ENCODE results near the gene NFIX.

Gene NFIX

GRCh38 chr19:13115936-13116281 lies 120.6 kb downstream of the NFIX start:
- Histone ChIP-seq H3K36me3 (ENCODE audit: insufficient read depth, low read length) (peaks cover 41% of the 10 kb centered on the region), H4K20me1 (ENCODE audit: insufficient read depth, low read length) (peaks cover 22% of the 10 kb centered on the region), H3K27me3 (ENCODE audit: insufficient read depth, low read length, poor library complexity) (no peaks in the 10 kb centered on the region), H3K79me2 (ENCODE audit: insufficient read depth, low read length) (peaks cover 49% of the 10 kb centered on the region), H3K9ac (ENCODE audit: low read depth, low read length) (peak overlapping the region; percentile 59), H3K9me3 (ENCODE audit: insufficient read depth, low read length, severe bottlenecking) (no peaks in the 10 kb centered on the region), H3K27ac (ENCODE audit: low read length) (peak overlapping the region; percentile 54), H3K4me3 (ENCODE audit: low read depth in 1 of 2, low read length in 2 of 2) (peak overlapping the region; percentile 58 to 72), H3K4me2 (ENCODE audit: insufficient read depth, low read length) (peak overlapping the region; percentile 95), H2AFZ (ENCODE audit: low read depth, low read length) (peak overlapping the region; percentile 75), H3K4me1 (ENCODE audit: insufficient read depth, low read length) (peaks cover 50% of the 10 kb centered on the region)
- DNase-seq: no peak
- no peak for ATAC-seq (ENCODE audit: insufficient read depth, low read depth)
- TF ChIP-seq EZH2 (IDR thresholded peaks at IDR 0.05; ENCODE audit: borderline replicate concordance, low read depth, low read length, severe bottlenecking): no peak
- TF ChIP-seq CTCF (IDR thresholded peaks at IDR 0.05; ENCODE audit: borderline replicate concordance, extremely low read depth, low read length, poor library complexity, severe bottlenecking): no peak

- H3K9ac ChIP-seq (ENCODE audit: low read depth, low read length): peak within 1 kb of the TSS; percentile 59
- H2AFZ ChIP-seq (ENCODE audit: low read depth, low read length): peak within 1 kb of the TSS; percentile 75
- peak within 1 kb of the TSS; percentile 55 for H3K27ac ChIP-seq (ENCODE audit: low read length)
- peak within 1 kb of the TSS; percentile 58 to 72 for H3K4me3 ChIP-seq (ENCODE audit: low read depth in 1 of 2, low read length in 2 of 2)
- peaks cover 28% of the 10 kb centered on the region for H4K20me1 ChIP-seq (ENCODE audit: insufficient read depth, low read length)
- H3K27me3 ChIP-seq (ENCODE audit: insufficient read depth, low read length, poor library complexity): no peaks in the 10 kb centered on the region
- no peaks in the 10 kb centered on the region for H3K9me3 ChIP-seq (ENCODE audit: insufficient read depth, low read length, severe bottlenecking)
- peaks cover 47% of the 10 kb centered on the region for H3K36me3 ChIP-seq (ENCODE audit: insufficient read depth, low read length)
- peaks cover 51% of the 10 kb centered on the region for H3K4me1 ChIP-seq (ENCODE audit: insufficient read depth, low read length)
- TF ChIP-seq EZH2 (IDR thresholded peaks at IDR 0.05; ENCODE audit: borderline replicate concordance, low read depth, low read length, severe bottlenecking) (no peak), CTCF (IDR thresholded peaks at IDR 0.05; ENCODE audit: borderline replicate concordance, extremely low read depth, low read length, poor library complexity, severe bottlenecking) (no peak)
- peak; percentile 70 for ATAC-seq (ENCODE audit: insufficient read depth, low read depth)
- peaks cover 55% of the 10 kb centered on the region for H3K79me2 ChIP-seq (ENCODE audit: insufficient read depth, low read length)
- H3K4me2 ChIP-seq (ENCODE audit: insufficient read depth, low read length): peak within 1 kb of the TSS; percentile 95
- peak; percentile 94 for DNase-seq
Observed at GRCh38 chr19:13116282-13117175, 121.3 kb downstream of the NFIX start, which contains the start of gene TRMT1. TSS of gene TRMT1 (minus strand) at chr19:13116740. CDS start at chr19:13116399, 341 bp downstream.

GRCh38 chr19:13117176-13117771 lies 122.0 kb downstream of the NFIX start:
- Histone ChIP-seq H3K4me2 (ENCODE audit: insufficient read depth, low read length) (peak overlapping the region; percentile 95), H3K27me3 (ENCODE audit: insufficient read depth, low read length, poor library complexity) (no peaks in the 10 kb centered on the region), H3K36me3 (ENCODE audit: insufficient read depth, low read length) (peaks cover 54% of the 10 kb centered on the region), H2AFZ (ENCODE audit: low read depth, low read length) (peak overlapping the region; percentile 47), H3K4me1 (ENCODE audit: insufficient read depth, low read length) (peaks cover 51% of the 10 kb centered on the region), H3K9ac (ENCODE audit: low read depth, low read length) (peak overlapping the region; percentile 59), H3K79me2 (ENCODE audit: insufficient read depth, low read length) (peaks cover 62% of the 10 kb centered on the region), H4K20me1 (ENCODE audit: insufficient read depth, low read length) (peaks cover 35% of the 10 kb centered on the region), H3K4me3 (ENCODE audit: low read depth in 1 of 2, low read length in 2 of 2) (peak overlapping the region; percentile 58 to 72; a peak in 3 of 4 replicates), H3K27ac (ENCODE audit: low read length) (peak overlapping the region; percentile 58), H3K9me3 (ENCODE audit: insufficient read depth, low read length, severe bottlenecking) (no peaks in the 10 kb centered on the region)
- TF ChIP-seq CTCF (IDR thresholded peaks at IDR 0.05; ENCODE audit: borderline replicate concordance, extremely low read depth, low read length, poor library complexity, severe bottlenecking) (no peak), EZH2 (IDR thresholded peaks at IDR 0.05; ENCODE audit: borderline replicate concordance, low read depth, low read length, severe bottlenecking) (no peak)
- ATAC-seq (ENCODE audit: insufficient read depth, low read depth) (peak; percentile 7; the same call in 2 of the 3 replicates), DNase-seq (no peak)
